HUES64 (cell line): ENCODE data around the gene GOLM1.

Source experiments
- H3K27ac ChIP-seq: 2 replicates; pipeline ENCODE4 v1.7.0; 2013; ENCODE audit warnings: low read depth, low read length, inconsistent platforms
- H3K27me3 ChIP-seq: 2 replicates; pipeline ENCODE4 v1.6.1; 2013; ENCODE audit warnings: mild to moderate bottlenecking, low read length; ENCODE audit not compliant: insufficient read depth
- H3K36me3 ChIP-seq: 2 replicates; pipeline ENCODE4 v1.6.1; 2013; ENCODE audit warnings: mild to moderate bottlenecking, low read length; ENCODE audit not compliant: insufficient read depth
- H3K4me1 ChIP-seq: 2 replicates; pipeline ENCODE4 v1.6.1; 2013; ENCODE audit warnings: mild to moderate bottlenecking, low read length, moderate library complexity; ENCODE audit not compliant: insufficient read depth
- H3K4me3 ChIP-seq: 2 replicates; pipeline ENCODE4 v1.5.1; 2013; ENCODE audit warnings: mild to moderate bottlenecking, low read length, moderate library complexity
- H3K9ac ChIP-seq: 2 replicates; pipeline ENCODE4 v1.6.1; 2013; ENCODE audit warnings: mild to moderate bottlenecking, low read depth, low read length
- H3K9me3 ChIP-seq: 2 replicates; pipeline ENCODE4 v1.6.1; 2013; ENCODE audit warnings: low read depth, low read length; ENCODE audit not compliant: insufficient read depth
- WGBS: fragments of 150-250, 120-280 bp; methylation state at CpG from one replicate; pipeline ENCODE4 v1.1.7; 2013; ENCODE audit warnings: missing lambda C conversion rate; 5-methylcytosine and 5-hydroxymethylcytosine counted together

Gene GOLM1

GRCh38 chr9:86079865-86080469 is 19.4 kb downstream of the GOLM1 start:
- H3K4me1 ChIP-seq: peaks cover 5% of the 10 kb centered on the region; the same call in 1 of the 2 replicates
- H3K27ac ChIP-seq: no peak overlapping the region
- no peak overlapping the region for H3K4me3 ChIP-seq
- WGBS: 93% methylated on average over 5 of the region's 5 CpGs
- no peak overlapping the region for H3K9ac ChIP-seq
- peaks cover 31% of the 10 kb centered on the region for H3K36me3 ChIP-seq
- no peaks in the 10 kb centered on the region for H3K9me3 ChIP-seq
- no peaks in the 10 kb centered on the region for H3K27me3 ChIP-seq

- no peak overlapping the region for H3K4me3 ChIP-seq
- peaks cover 5% of the 10 kb centered on the region; the same call in 1 of the 2 replicates for H3K4me1 ChIP-seq
- H3K27me3 ChIP-seq: no peaks in the 10 kb centered on the region
- 90% methylated on average over 10 of the region's 10 CpGs for WGBS
- H3K27ac ChIP-seq: no peak overlapping the region
- H3K9ac ChIP-seq: no peak overlapping the region
- H3K9me3 ChIP-seq: no peaks in the 10 kb centered on the region
- H3K36me3 ChIP-seq: peaks cover 37% of the 10 kb centered on the region
Measured at GRCh38 chr9:86079421-86079831, 19.9 kb downstream of the GOLM1 start.

GRCh38 chr9:86078731-86079130 is 20.6 kb downstream of the GOLM1 start:
- Histone ChIP-seq H3K9me3 (no peaks in the 10 kb centered on the region), H3K9ac (no peak overlapping the region), H3K4me3 (no peak overlapping the region), H3K36me3 (peaks cover 39% of the 10 kb centered on the region), H3K27me3 (no peaks in the 10 kb centered on the region), H3K27ac (no peak overlapping the region), H3K4me1 (peaks cover 5% of the 10 kb centered on the region; the same call in 1 of the 2 replicates)
- 90% methylated on average over 8 of the region's 8 CpGs for WGBS

GRCh38 chr9:86077276-86077675 is 22.1 kb downstream of the GOLM1 start:
- WGBS: 95% methylated on average over 13 of the region's 13 CpGs
- H3K4me1 ChIP-seq: peaks cover 5% of the 10 kb centered on the region; the same call in 1 of the 2 replicates

GRCh38 chr9:86075132-86076109 is 23.9 kb downstream of the GOLM1 start:
- H3K9ac ChIP-seq: no peak overlapping the region
- peaks cover 56% of the 10 kb centered on the region for H3K36me3 ChIP-seq
- H3K4me1 ChIP-seq: peaks cover 5% of the 10 kb centered on the region; the same call in 1 of the 2 replicates
- no peak overlapping the region for H3K4me3 ChIP-seq
- 95% methylated on average over 12 of the region's 12 CpGs for WGBS
- H3K27me3 ChIP-seq: no peaks in the 10 kb centered on the region
- no peaks in the 10 kb centered on the region for H3K9me3 ChIP-seq
- H3K27ac ChIP-seq: no peak overlapping the region

More at GRCh38 chr9:86077276-86077675, 22.1 kb downstream of the GOLM1 start:
- Histone ChIP-seq H3K4me3 (no peak overlapping the region), H3K27ac (no peak overlapping the region), H3K36me3 (peaks cover 51% of the 10 kb centered on the region), H3K9me3 (no peaks in the 10 kb centered on the region), H3K27me3 (no peaks in the 10 kb centered on the region), H3K9ac (no peak overlapping the region)

GRCh38 chr9:86073839-86074238 is 25.5 kb downstream of the GOLM1 start:
- Histone ChIP-seq H3K9ac (no peak overlapping the region), H3K9me3 (no peaks in the 10 kb centered on the region), H3K27me3 (no peaks in the 10 kb centered on the region), H3K4me1 (no peaks in the 10 kb centered on the region), H3K27ac (no peak overlapping the region), H3K36me3 (peaks cover 55% of the 10 kb centered on the region), H3K4me3 (no peak overlapping the region)
- WGBS: 100% methylated on average over 1 of the region's 1 CpG

GRCh38 chr9:86072394-86072877 is 26.9 kb downstream of the GOLM1 start:
- Histone ChIP-seq H3K27ac (no peak overlapping the region), H3K27me3 (no peaks in the 10 kb centered on the region), H3K36me3 (peaks cover 43% of the 10 kb centered on the region), H3K4me3 (no peak overlapping the region), H3K9ac (no peak overlapping the region), H3K9me3 (no peaks in the 10 kb centered on the region), H3K4me1 (no peaks in the 10 kb centered on the region)
- 97% methylated on average over 2 of the region's 2 CpGs for WGBS

- Histone ChIP-seq H3K4me3 (no peak overlapping the region), H3K9me3 (no peaks in the 10 kb centered on the region), H3K4me1 (peaks cover 5% of the 10 kb centered on the region; the same call in 1 of the 2 replicates), H3K36me3 (peaks cover 19% of the 10 kb centered on the region), H3K27me3 (no peaks in the 10 kb centered on the region), H3K27ac (no peak overlapping the region), H3K9ac (no peak overlapping the region)
- WGBS: 91% methylated on average over 7 of the region's 7 CpGs
Measured at GRCh38 chr9:86069206-86069869, 30.0 kb downstream of the GOLM1 start.

GRCh38 chr9:86064220-86064619 is 35.1 kb downstream of the GOLM1 start:
- H3K27me3 ChIP-seq: no peaks in the 10 kb centered on the region
- no peaks in the 10 kb centered on the region for H3K9me3 ChIP-seq
- no peak overlapping the region for H3K4me3 ChIP-seq
- WGBS: 90% methylated on average over 2 of the region's 2 CpGs
- H3K9ac ChIP-seq: no peak overlapping the region
- H3K36me3 ChIP-seq: 0 out of 2 replicates have a peak, but pooled peaks cover 2% of the 10 kb centered on the region
- H3K4me1 ChIP-seq: peaks cover 5% of the 10 kb centered on the region; the same call in 1 of the 2 replicates
- H3K27ac ChIP-seq: no peak overlapping the region

- Histone ChIP-seq H3K27me3 (no peaks in the 10 kb centered on the region), H3K36me3 (0 out of 2 replicates have a peak, but pooled peaks cover 2% of the 10 kb centered on the region), H3K9ac (no peak overlapping the region), H3K9me3 (no peaks in the 10 kb centered on the region), H3K4me1 (peaks cover 5% of the 10 kb centered on the region; the same call in 1 of the 2 replicates), H3K27ac (no peak overlapping the region), H3K4me3 (no peak overlapping the region)
- 87% methylated on average over 16 of the region's 16 CpGs for WGBS
Measured at GRCh38 chr9:86062845-86063693, 36.3 kb downstream of the GOLM1 start.
